ENCODE data around the gene PSD.

- TF ChIP-seq MXI1 (IDR thresholded peaks at IDR 0.05; ENCODE audit: low read depth, low read length) (no peak), PRPF4 (IDR thresholded peaks at IDR 0.05; ENCODE audit: insufficient read depth, low read depth, low read length, poor library complexity, severe bottlenecking) (no peak), ZNF57 (CRISPR knock-in tag; IDR thresholded peaks at IDR 0.05) (no peak), EZH2 (IDR thresholded peaks at IDR 0.05; ENCODE audit: borderline replicate concordance, low read depth, low read length) (no peak), CTCF (IDR thresholded peaks at IDR 0.05 in 2 of 3, conservative IDR thresholded peaks at IDR 0.05 in 1 of 3; ENCODE audit: insufficient read depth in 2 of 3, low read depth in 1 of 3, low read length in 3 of 3) (no peak), PATZ1 (CRISPR knock-in tag; IDR thresholded peaks at IDR 0.05; ENCODE audit: borderline replicate concordance) (no peak), EGR1 (conservative IDR thresholded peaks at IDR 0.05) (no peak), ZNF232 (CRISPR knock-in tag; IDR thresholded peaks at IDR 0.05) (no peak), ZNF511 (CRISPR knock-in tag; IDR thresholded peaks at IDR 0.05) (no peak), TAF7 (tag; IDR thresholded peaks at IDR 0.05) (no peak)
- TF ChIP-seq, protein P1, sequence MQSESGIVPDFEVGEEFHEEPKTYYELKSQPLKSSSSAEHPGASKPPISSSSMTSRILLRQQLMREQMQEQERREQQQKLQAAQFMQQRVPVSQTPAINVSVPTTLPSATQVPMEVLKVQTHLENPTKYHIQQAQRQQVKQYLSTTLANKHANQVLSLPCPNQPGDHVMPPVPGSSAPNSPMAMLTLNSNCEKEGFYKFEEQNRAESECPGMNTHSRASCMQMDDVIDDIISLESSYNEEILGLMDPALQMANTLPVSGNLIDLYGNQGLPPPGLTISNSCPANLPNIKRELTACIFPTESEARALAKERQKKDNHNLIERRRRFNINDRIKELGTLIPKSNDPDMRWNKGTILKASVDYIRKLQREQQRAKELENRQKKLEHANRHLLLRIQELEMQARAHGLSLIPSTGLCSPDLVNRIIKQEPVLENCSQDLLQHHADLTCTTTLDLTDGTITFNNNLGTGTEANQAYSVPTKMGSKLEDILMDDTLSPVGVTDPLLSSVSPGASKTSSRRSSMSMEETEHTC (IDR thresholded peaks at IDR 0.05) = no peak
- TF ChIP-seq, protein P2, sequence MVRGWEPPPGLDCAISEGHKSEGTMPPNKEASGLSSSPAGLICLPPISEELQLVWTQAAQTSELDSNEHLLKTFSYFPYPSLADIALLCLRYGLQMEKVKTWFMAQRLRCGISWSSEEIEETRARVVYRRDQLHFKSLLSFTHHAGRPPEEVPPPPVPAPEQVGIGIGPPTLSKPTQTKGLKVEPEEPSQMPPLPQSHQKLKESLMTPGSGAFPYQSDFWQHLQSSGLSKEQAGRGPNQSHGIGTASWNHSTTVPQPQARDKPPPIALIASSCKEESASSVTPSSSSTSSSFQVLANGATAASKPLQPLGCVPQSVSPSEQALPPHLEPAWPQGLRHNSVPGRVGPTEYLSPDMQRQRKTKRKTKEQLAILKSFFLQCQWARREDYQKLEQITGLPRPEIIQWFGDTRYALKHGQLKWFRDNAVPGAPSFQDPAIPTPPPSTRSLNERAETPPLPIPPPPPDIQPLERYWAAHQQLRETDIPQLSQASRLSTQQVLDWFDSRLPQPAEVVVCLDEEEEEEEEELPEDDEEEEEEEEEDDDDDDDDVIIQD (CRISPR knock-in tag; IDR thresholded peaks at IDR 0.05) = no peak
Observed at GRCh38 chr10:102409604-102410428, 8.8 kb downstream of the PSD start.
